GM21367 (cell line): ENCODE data around the gene STPG4.
A peak's percentile ranks its signal among the peaks of the same experiment; 100 is the strongest.

Source experiments
- ATAC-seq: cut with Tn5 transposase; IDR thresholded peaks from one replicate; pipeline ENCODE4 v1.9.1; 2021; ENCODE audit not compliant: unreplicated experiment

STPG4 gene

GRCh38 chr2:47056868-47057686 is 98.0 kb downstream of the STPG4 start:
- ATAC-seq: no peak

DNA sequence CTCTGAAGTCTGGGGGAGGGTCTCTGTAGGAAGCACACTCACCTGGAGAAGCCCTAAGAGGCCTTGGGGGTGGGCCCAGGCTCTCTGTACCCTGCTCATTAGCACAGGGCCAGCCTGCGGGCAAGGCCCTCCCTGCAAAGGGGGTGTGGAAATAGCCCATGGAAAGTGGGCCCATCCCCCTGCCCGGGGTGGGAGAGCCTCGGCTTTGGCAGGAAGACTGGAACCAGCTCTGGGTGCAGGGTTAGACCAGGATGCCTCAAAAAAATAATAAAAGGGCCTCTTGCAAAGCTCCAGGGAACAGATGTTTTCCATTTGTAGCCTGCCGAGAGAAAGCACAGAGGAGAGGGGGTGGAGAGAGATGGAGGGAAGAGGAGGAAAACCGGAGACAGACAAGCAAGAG is 98.7 kb downstream of the STPG4 start:
- ATAC-seq: no peak

DNA sequence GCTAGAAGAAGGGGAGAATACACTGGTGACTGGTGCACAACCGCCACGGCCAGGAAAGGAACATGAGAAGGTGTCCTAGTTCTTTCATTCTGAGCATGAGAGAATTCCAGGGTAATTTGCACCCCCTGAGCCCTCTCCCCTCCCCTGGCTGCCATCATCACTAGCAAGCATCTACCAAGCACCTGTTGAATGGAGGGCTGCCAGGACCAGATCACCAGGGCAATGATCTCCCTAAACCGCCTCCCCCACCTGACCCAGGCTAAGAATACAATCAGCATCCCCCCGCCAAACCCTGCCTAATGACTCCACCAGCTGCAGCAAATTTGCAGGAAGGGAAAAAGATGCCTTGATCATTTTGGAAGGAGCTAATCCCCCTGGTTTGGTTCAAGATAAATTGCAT is 100.2 kb downstream of the STPG4 start:
- ATAC-seq: no peak

GRCh38 chr2:47054036-47054555 is 101.0 kb downstream of the STPG4 start:
- ATAC-seq: no peak

DNA sequence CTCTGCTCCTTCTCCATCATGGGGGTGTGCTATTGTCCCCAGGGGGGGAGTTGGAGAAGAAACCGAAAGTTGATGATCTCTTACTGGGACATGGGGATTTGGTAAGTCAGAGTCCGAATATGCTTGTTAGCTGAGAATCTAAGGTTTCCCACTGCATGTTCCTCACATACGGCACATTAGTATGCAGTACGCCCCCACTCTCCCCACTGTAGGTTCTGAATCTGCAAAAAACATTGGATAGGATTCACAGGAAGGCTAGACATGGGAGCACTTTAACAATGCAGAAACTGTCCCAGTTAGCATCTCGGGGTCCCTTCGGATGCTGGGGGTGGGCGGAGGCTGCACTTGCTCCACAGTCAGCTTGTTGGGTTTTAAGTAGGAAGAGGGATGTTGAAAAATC is 102.3 kb downstream of the STPG4 start:
- ATAC-seq: no peak

DNA sequence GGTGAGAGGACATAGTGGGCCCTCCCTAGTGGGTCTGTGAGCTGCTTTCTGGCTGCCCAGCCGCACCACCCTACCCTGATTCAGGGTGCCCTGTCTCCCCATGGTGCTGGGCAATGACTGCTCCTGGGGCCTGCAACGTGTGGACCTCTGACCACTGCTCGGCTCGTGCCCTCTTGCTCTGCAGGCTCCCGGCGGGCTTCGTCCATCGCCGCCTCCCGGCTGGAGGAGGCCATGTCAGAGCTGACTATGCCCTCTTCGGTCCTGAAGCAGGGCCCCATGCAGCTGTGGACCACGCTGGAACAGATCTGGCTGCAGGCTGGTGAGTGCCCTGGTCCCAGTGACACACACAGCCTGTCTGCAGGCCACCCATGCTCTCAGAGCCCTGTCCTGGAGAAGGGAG is 103.5 kb downstream of the STPG4 start:
- ATAC-seq: no peak

GRCh38 chr2:47050762-47051161 is 104.3 kb downstream of the STPG4 start:
- no peak for ATAC-seq

DNA sequence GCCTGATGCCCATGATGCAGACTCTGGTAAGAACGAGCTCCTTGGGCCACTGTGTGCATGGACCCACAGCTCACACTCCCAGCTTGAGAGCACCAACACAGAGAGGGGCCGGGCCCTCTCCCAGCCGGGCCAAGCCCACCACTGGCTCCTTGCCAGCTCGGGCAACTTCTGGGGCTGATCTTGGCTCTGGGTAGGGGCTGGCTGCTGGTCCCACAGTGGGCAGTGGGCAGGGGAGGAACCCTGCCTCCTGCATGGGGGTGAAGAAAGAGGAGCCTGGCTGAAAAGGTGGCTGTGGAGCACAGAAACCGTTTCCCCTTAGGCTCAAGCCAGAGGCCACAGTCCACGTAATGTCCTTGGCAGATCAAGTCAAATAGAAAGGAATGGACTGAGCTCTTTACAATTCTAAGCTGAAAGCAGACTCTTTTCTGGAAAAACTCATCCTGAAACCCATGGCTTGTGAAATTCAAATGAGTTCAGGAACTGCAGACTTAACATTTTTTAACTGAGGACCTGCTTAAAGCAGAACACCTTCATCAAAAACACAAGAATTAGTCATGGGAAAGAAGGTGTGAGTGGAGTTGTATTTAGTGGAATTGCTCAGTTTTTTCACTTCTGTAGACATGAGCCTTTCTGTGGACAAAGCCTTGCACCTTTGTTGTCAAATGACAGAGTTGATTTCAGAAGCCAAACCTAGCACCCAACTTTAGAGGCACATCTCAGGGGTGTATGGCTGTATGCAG is 104.9 kb downstream of the STPG4 start:
- no peak for ATAC-seq

DNA sequence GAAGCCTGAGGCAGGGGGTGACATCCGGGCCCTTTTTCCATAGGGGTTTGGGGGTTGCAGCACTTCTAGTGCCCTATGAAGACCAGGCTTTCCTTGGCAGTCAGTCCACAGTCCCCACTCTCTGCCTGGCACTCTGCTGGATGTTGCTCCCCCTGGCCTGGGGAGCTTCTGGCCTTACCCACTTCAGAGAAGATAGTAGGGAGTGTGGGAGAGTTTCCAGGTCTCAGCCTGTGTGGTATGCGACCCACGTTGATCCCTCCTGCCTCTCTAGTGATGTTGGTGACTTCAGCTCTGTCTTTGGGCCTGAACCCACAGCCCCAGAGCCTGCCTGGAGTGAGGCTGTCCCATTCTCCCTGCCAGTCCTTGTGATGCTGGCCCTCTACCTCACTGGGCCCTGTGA is 105.6 kb downstream of the STPG4 start:
- no peak for ATAC-seq

DNA sequence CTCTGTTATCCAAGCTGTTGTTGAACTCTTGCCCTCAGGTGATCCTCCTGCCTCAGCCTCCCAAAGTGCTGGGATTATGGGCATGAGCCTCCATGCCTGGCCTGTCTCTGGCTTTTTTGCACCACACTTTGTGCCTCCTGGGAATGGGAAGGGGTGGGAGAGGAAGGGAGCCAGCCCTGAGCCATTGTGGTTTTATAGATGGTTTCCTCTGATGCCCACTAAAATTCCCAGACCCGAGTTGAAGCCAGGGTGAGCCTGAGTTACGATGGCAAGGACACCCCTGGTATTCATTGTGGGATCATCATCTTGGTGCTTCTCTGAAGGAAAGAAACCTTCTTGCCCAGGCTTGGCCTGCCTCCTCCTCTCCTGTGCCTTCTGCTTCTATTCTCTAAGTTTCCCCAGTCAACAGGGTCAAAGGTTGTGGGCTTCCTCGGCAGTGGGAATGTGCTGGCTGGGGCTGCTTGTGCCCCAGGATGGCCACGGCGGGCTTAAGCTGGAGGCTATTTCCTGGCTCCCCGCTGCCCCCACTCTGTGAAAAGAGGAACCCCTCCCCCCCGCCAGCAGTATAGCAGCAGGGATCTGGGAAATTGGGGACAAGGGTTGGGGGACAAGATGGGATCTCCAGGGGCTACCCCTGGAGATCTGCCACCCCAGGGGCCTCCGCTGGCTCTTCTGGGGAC is 106.2 kb downstream of the STPG4 start:
- ATAC-seq: no peak

- ATAC-seq: no peak
Observed at GRCh38 chr2:47046271-47046670, 108.8 kb downstream of the STPG4 start.

DNA sequence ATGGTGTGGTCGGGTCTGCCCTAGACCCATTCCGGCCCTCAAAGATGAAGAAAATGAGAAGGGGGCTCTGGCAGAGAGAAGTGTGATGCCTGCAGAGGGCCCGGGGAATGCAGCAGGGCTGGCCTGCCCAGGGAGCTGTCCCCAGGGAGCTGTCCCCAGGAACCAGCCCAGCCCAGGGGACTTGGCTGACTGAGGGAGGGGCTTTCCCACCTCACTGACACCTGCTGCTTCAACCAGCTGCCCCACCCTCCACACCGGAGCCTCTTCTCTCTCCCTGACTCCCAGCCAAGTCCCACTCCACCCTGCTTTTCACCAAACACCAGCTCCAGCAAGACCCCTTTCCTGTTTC is 111.2 kb downstream of the STPG4 start:
- ATAC-seq: no peak

DNA sequence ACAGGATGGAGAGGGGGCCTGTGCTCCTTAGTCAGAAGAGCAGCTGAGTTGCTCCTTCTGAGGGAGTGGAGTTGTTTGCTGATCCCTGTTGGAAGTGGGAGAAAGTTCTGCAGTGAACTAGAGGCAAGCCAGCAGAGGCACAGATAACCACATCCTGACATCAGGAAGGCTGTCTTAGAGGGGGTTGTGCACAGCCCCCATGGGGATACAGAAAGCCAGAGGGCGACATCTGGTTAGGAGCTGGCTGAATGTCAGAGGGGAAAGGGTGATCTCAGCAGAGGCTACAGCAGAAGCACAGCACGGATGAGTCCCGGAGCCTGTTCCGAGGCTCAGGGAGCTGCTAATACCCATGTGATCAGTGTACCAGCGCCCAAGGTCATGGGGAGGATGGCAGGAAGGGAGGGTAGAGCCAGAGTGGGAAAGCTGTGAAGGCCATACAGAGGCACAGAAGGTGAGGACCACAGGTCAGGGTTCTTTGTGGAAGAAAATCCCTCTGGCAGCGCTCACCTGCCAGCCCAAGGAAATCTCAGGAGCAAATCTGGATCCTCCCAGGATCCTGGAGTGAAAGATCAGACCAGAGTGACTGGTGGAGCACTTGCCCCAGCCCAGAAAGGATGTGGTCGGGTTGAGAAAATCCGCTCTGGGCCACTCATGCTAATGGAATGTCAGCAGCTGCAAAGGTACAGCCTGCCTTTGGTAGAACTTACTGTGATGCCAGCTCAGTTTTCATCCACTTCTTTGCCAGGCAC is 111.8 kb downstream of the STPG4 start:
- ATAC-seq: no peak

GRCh38 chr2:47041891-47042684 is 113.0 kb downstream of the STPG4 start:
- no peak for ATAC-seq

DNA sequence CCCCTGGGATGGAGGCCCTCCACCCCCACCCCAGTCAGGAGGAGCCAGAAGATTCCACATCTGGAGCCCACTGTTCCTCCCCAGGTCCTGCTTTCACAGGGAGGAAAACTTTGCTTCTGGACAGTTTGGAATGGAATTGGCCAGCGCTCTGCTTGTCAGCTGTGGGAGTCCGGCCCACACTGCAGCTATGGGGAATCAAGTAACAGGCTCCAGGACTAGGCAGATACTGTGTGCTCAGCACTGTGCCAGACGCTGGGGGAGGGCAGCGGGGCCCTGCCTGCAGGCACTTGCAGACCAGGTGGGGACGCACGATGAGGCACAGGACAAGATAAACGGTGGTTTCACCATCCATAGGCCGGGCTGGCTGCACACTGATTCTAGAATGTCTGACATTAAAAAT is 114.0 kb downstream of the STPG4 start:
- ATAC-seq: no peak

- no peak for ATAC-seq
Observed at GRCh38 chr2:47040651-47041050, 114.5 kb downstream of the STPG4 start.

DNA sequence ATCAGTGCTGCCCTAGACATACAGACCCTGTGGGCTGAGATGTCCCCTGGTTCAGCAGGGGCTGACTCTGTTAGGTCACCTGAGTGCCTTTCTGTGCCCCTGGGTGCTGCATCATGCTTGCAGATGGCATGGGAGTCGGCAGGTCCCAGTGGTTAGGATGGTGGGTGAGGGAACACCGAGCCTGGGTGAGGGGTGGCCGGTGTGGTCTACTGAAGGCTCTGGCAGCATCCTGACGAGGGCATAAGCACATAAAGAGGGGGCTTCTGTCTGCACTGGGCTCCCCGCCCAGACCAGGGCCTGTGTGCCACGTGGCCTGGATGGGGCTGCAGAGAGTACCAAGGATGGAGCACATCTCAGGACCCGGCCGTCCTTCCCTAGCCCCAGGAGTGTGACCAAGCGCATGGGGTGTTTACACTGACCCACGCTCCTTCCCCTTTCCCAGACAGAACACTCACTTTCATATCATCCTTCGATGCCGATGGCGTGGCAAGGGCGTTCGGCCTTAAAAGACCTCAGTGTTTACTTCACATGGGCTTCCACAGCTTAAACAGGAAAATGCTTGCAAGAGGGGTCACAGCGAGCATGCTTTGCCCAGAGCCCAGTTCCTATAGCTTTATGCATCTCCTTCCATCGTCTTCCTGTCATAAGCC is 115.1 kb downstream of the STPG4 start:
- no peak for ATAC-seq

- ATAC-seq: no peak
Observed at GRCh38 chr2:47039489-47039870, 115.6 kb downstream of the STPG4 start.

DNA sequence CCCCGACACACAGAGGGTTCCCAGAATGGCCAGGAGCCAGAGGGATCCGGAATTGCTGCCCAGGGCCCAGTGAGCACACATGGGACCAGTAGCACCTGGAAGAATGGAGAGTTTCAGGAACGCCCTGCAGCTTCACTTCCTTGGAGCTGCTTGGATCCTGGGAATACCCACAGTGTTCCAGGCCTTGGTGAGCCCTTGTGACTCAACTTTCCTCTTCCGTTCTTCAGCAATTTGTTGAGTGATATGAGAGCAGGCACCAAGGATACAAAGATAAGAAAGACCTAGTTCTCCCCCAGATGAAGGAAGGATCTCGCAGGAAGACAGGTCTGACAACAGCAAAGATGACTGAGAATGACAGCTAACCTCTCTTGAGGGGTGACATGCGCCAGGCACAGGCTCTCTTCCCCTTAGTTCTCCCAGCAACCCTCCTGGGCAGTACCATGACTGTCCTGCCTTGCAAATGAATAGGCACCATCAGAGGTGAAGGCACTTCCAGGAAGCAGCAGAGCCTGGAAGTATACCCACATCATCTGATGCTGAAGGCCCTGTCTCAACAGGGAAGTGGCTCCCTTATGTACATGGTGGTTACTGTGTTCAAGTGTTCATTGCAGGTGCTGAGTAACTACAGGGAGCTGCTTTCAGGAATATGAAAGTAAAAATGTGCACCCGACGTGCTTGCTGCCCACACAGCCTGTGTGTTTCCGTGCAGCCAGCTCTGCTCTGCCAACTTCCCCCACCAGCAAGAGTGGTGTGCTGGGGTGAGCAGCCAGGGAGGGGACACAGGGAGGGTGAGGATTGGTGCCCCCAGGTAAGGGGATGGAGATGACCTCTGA is 116.2 kb downstream of the STPG4 start:
- ATAC-seq: peak; percentile 46
